Thoracic aorta (tissue), 2 donors: Measurements from ENCODE around the gene CHST8. TPM values are rescaled to one million over a fixed set of nuclear protein-coding genes. Genes with fewer than 3 reads are reported as not detected.

Experiments
- ATAC-seq: fragments of 150-250 bp; one replicate; pipeline ENCODE4 v1.8.0; 2017; ENCODE audit warnings: low read depth; ENCODE audit not compliant: insufficient number of reproducible peaks, low FRiP score
- DNase-seq: peaks from one replicate; pipeline ENCODE4 v3.0.0-alpha.2; 2020; ENCODE audit warnings: low spot score
- H3K27ac ChIP-seq, 2 donors: fragments of 200-600 bp; sonication (generic); 1 replicate in 1 of 2; 2 replicates in 1 of 2; pipeline ENCODE4 v1.5.1; 2016; ENCODE audit warnings: mild to moderate bottlenecking in 2 of 2, moderate library complexity in 2 of 2
- H3K27me3 ChIP-seq: fragments of 200-600 bp; sonication (generic); replicated peaks from 2 replicates; pipeline ENCODE4 v1.6.0; 2016; ENCODE audit warnings: mild to moderate bottlenecking; ENCODE audit not compliant: insufficient read depth
- H3K36me3 ChIP-seq: fragments of 200-600 bp; sonication (generic); one replicate; pipeline ENCODE4 v1.5.1; 2016
- H3K4me1 ChIP-seq, 2 donors: fragments of 200-600 bp; sonication (generic); 1 replicate in 1 of 2; 2 replicates in 1 of 2; pipeline versions ENCODE4 v1.5.1 to v1.6.0; 2016; ENCODE audit warnings: low read depth in 2 of 2, mild to moderate bottlenecking in 1 of 2; ENCODE audit not compliant: control insufficient read depth in 1 of 2
- H3K4me3 ChIP-seq: fragments of 200-600 bp; sonication (generic); 2 replicates; pipeline ENCODE4 v1.5.1; 2016; ENCODE audit warnings: mild to moderate bottlenecking
- H3K9me3 ChIP-seq: fragments of 200-600 bp; sonication (generic); 2 replicates; pipeline ENCODE4 v1.5.1; 2016
- total RNA-seq, 2 donors: library from RNA; depleted of rRNA; stranded (reverse); fragments of >200 nt; gene quantifications; one replicate each; pipeline versions ENCODE4 v1.1.0 to v1.2.3, GENCODE V29; 2016
- TF ChIP-seq, protein P1 (sequence below): fragments of 200-600 bp; sonication (generic); IDR thresholded peaks from one replicate; pipeline ENCODE4 v1.5.1; 2019; ENCODE audit warnings: antibody characterized with exemption

Gene CHST8
- total RNA-seq, 2 donors from 2014 or later, result 0.28 TPM; not detected in 1

DNA sequence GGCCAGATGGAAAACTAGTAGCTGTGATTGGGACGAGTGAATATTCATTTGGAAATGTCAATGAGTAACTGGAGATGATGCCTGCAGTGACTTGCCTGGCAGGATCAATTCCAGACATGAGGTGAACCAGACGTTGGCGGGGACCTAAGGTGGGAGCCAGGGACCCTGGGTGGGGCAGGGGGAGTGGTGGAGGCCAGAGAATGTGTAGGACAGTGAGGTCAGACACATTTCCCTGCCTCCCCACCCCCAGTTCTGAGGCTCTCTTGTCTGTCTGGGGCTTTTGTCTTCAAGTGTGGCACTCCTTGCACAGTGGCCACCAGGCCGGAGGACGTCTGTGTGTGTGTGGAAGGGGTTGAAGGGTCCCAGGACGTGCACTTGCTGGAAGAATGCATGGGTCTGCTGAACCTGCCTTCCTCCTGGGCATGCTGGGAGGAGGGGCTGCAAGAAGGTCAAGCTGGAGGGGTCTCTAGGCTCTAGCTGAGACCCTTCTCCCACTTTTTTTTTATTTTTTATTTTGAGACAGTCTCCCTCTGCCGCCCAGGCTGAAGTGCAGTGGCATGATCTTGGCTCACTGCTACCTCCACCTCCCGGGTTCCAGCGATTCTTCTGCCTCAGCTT lies 51.6 kb downstream of the CHST8 start:
- no peak overlapping the region for H3K4me3 ChIP-seq
- H3K9me3 ChIP-seq, result no peaks in the 10 kb centered on the region
- TF ChIP-seq, protein P1, sequence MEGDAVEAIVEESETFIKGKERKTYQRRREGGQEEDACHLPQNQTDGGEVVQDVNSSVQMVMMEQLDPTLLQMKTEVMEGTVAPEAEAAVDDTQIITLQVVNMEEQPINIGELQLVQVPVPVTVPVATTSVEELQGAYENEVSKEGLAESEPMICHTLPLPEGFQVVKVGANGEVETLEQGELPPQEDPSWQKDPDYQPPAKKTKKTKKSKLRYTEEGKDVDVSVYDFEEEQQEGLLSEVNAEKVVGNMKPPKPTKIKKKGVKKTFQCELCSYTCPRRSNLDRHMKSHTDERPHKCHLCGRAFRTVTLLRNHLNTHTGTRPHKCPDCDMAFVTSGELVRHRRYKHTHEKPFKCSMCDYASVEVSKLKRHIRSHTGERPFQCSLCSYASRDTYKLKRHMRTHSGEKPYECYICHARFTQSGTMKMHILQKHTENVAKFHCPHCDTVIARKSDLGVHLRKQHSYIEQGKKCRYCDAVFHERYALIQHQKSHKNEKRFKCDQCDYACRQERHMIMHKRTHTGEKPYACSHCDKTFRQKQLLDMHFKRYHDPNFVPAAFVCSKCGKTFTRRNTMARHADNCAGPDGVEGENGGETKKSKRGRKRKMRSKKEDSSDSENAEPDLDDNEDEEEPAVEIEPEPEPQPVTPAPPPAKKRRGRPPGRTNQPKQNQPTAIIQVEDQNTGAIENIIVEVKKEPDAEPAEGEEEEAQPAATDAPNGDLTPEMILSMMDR, result no peak
- no peak overlapping the region for H3K27ac ChIP-seq
- no peaks in the 10 kb centered on the region for H3K27me3 ChIP-seq
- no peaks in the 10 kb centered on the region for H3K36me3 ChIP-seq
- DNase-seq, result no peak
- no peaks in the 10 kb centered on the region for H3K4me1 ChIP-seq
- ATAC-seq, result no peak

DNA sequence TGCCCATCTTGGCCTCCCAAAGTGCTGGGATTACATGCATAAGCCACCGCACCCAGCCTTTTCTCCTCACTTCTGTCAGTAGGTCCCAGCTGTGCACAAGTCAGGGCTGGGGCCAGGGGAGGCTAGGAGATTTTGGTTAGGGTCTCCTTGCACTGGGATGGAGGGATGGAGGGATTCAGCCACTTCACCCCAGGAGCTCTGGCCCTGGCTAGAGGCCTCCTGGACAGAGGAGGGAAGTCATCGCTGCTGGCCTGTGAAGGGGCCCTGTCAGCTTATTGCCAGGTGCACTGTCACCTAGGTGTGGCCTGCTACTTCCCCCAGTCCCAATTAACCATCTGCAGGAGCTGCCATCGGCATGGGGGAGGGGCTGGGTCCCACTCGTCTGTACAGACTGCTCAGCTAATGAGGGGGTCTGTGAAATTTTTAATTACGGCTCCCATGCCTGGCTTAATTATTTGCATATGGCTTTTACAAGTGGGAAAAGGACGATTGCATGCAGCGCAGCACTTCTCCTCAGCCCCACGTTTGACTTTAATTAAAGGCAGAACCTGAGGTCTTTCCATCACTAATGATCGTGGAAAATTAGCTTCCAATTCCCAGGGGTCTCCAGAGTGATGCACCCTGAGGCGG lies 52.4 kb downstream of the CHST8 start:
- no peaks in the 10 kb centered on the region for H3K4me1 ChIP-seq
- TF ChIP-seq, protein P1, result no peak
- no peak overlapping the region for H3K4me3 ChIP-seq
- H3K9me3 ChIP-seq, result no peaks in the 10 kb centered on the region
- H3K27ac ChIP-seq, result no peak overlapping the region
- no peaks in the 10 kb centered on the region for H3K36me3 ChIP-seq
- no peaks in the 10 kb centered on the region for H3K27me3 ChIP-seq
- ATAC-seq, result no peak
- no peak for DNase-seq

DNA sequence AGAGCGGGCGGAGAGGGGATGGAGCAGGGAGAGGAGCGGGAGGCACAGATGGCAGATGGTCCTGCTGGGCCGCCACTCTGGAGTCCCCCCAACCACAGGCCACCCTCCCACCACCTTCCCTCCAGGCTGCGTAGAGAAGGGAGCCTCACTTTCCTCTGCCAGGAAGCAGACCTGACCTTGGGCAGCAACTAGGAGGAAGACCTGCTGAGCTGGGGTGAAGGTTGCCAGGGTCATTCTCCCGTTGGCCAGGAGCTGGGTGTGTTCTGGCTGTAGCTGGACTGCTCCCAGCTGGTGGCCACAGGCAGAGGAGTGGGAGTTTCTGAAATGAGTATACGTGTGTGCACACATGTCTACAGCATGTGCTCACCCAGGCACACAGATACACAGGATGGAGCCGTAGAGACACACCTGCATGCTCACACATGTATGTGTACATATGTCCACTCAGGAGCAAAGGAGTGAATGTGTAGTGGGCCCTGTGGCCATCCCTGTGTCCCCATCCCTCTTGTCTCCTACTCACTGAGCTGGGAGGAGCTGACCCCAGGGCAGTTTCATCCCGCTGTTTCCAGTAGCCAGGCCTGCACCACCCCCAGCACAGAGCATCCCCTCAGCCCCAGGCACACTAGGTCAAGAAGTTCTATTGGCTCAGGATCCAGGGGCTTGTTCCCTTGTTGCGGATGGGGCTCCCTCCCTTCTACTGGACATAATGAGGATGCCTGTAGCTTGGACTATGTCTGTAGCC lies 53.0 kb downstream of the CHST8 start:
- ATAC-seq (no peak), DNase-seq (no peak)
- H3K4me3 ChIP-seq, result no peak overlapping the region
- H3K27ac ChIP-seq, result no peak overlapping the region
- no peaks in the 10 kb centered on the region for H3K36me3 ChIP-seq
- H3K27me3 ChIP-seq, result no peaks in the 10 kb centered on the region
- TF ChIP-seq, protein P1, result no peak
- H3K9me3 ChIP-seq, result no peaks in the 10 kb centered on the region
- H3K4me1 ChIP-seq, result no peaks in the 10 kb centered on the region

DNA sequence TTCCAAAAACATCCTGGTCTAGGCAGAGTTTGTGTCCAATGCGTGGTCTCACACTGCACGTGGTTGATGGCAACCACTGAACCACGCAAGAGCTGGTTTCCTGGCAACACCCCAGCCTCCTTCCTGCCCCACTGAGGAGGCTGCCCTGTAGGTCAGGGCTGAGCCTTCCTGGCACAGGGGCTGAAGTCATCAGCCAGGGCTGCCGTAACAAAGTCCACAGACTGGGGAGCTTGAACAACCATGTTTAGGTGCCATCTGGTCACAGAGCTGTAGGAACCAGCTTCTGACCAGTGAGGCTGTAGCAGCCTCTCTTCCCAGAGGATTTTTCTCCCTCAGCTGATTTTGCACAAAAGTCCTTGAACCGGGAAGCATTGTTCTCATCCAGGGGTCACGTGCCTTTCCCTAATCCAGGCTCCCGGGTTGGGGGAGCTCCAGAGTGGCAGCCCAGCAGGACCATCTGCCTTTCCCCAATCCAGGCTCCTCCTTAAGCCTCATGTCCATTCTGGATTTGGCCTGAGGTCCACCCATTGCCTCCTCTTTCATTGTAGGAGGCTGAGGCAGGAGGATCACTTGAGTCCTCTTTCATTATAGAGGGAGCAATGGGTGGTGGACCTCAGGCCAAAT lies 53.9 kb downstream of the CHST8 start:
- Histone ChIP-seq H3K27ac (no peak overlapping the region), H3K4me3 (no peak overlapping the region), H3K27me3 (no peaks in the 10 kb centered on the region), H3K4me1 (no peaks in the 10 kb centered on the region), H3K36me3 (no peaks in the 10 kb centered on the region), H3K9me3 (no peaks in the 10 kb centered on the region)
- DNase-seq, result no peak
- TF ChIP-seq, protein P1, result no peak
- no peak for ATAC-seq
